Measurements from ENCODE around the gene NAA60. TPM values are rescaled to one million over a fixed set of nuclear protein-coding genes. Genes with fewer than 3 reads are reported as not detected.
A peak's percentile ranks its signal among the peaks of the same experiment; 100 is the strongest.

The NAA60 gene
- total RNA-seq, 1 donor from 2014 or later = 38.2 TPM

GRCh38 chr16:3475604-3476375 is 32.3 kb downstream of the NAA60 start:
- Histone ChIP-seq H3K4me3 (no peak overlapping the region), H3K36me3 (peaks cover 35% of the 10 kb centered on the region), H3K27me3 (ENCODE audit: low read depth) (no peaks in the 10 kb centered on the region), H3K4me1 (peaks cover 72% of the 10 kb centered on the region), H3K27ac (replicated peaks) (peak overlapping the region; percentile 49), H3K9me3 (replicated peaks) (no peaks in the 10 kb centered on the region)
- intact Hi-C loops (cut with micrococcal nuclease) = no loop called here
- no peak for TF ChIP-seq CTCF (IDR thresholded peaks at IDR 0.05; ENCODE audit: borderline replicate concordance)
- no peak for DNase-seq

GRCh38 chr16:3476409-3476808 is 32.9 kb downstream of the NAA60 start:
- TF ChIP-seq CTCF (IDR thresholded peaks at IDR 0.05; ENCODE audit: borderline replicate concordance) = no peak
- Histone ChIP-seq H3K4me1 (peaks cover 72% of the 10 kb centered on the region), H3K27ac (replicated peaks) (peak overlapping the region; percentile 49), H3K36me3 (peaks cover 41% of the 10 kb centered on the region), H3K27me3 (ENCODE audit: low read depth) (no peaks in the 10 kb centered on the region), H3K4me3 (no peak overlapping the region), H3K9me3 (replicated peaks) (no peaks in the 10 kb centered on the region)
- intact Hi-C loops (cut with micrococcal nuclease) = no loop called here
- no peak for DNase-seq

GRCh38 chr16:3478242-3478925 is 34.9 kb downstream of the NAA60 start:
- H3K4me1 ChIP-seq = peaks cover 61% of the 10 kb centered on the region
- TF ChIP-seq CTCF (IDR thresholded peaks at IDR 0.05; ENCODE audit: borderline replicate concordance) = no peak
- H3K4me3 ChIP-seq = no peak overlapping the region
- H3K36me3 ChIP-seq = peaks cover 61% of the 10 kb centered on the region
- no peaks in the 10 kb centered on the region for H3K9me3 ChIP-seq (replicated peaks)
- H3K27me3 ChIP-seq (ENCODE audit: low read depth) = no peaks in the 10 kb centered on the region
- intact Hi-C loops (cut with micrococcal nuclease) = no loop called here
- DNase-seq = no peak
- H3K27ac ChIP-seq (replicated peaks) = peak overlapping the region; percentile 28

GRCh38 chr16:3479654-3480216 is 36.3 kb downstream of the NAA60 start:
- intact Hi-C loops (cut with micrococcal nuclease) = no loop called here
- Histone ChIP-seq H3K27ac (replicated peaks) (no peak overlapping the region), H3K9me3 (replicated peaks) (no peaks in the 10 kb centered on the region), H3K27me3 (ENCODE audit: low read depth) (no peaks in the 10 kb centered on the region), H3K4me1 (peaks cover 47% of the 10 kb centered on the region), H3K4me3 (no peak overlapping the region), H3K36me3 (peaks cover 74% of the 10 kb centered on the region)
- DNase-seq = no peak
- no peak for TF ChIP-seq CTCF (IDR thresholded peaks at IDR 0.05; ENCODE audit: borderline replicate concordance)

- intact Hi-C loops (cut with micrococcal nuclease) = no loop called here
- TF ChIP-seq CTCF (IDR thresholded peaks at IDR 0.05; ENCODE audit: borderline replicate concordance) = no peak
- DNase-seq = no peak
- Histone ChIP-seq H3K27me3 (ENCODE audit: low read depth) (no peaks in the 10 kb centered on the region), H3K9me3 (replicated peaks) (no peaks in the 10 kb centered on the region), H3K27ac (replicated peaks) (peak overlapping the region; percentile 52), H3K36me3 (peaks cover 83% of the 10 kb centered on the region), H3K4me3 (no peak overlapping the region), H3K4me1 (peaks cover 37% of the 10 kb centered on the region)
Observed at GRCh38 chr16:3480901-3481695, 37.6 kb downstream of the NAA60 start.

Data from left ventricle myocardium inferior (tissue), 1 donor.